Transverse colon (tissue), 3 donors: ENCODE measurements around the gene MDFIC.

Experiments
- CTCF ChIP-seq, 5 experiments: fragments of 200-600 bp in 3 of 5; fragments of 450-650 bp in 2 of 5; sonication (generic) in 3 of 5; IDR thresholded peaks; 1 replicate in 2 of 5; 2 replicates in 3 of 5; pipeline ENCODE4 v1.5.1; 2016 to 2017; ENCODE audit warnings: antibody characterized with exemption in 5 of 5, inconsistent platforms in 3 of 5, mild to moderate bottlenecking in 2 of 5, moderate library complexity in 1 of 5
- EP300 ChIP-seq: sonication (generic); formaldehyde crosslinking; IDR thresholded peaks from one replicate; pipeline ENCODE4 v1.6.1; 2017; ENCODE audit warnings: antibody characterized with exemption, low read depth

- no peak for TF ChIP-seq EP300
- TF ChIP-seq CTCF (IDR thresholded peaks at IDR 0.05): no peak
These were observed 92.9 kb downstream of the MDFIC start for GRCh38 chr7:115014794-115015193.
